GM03348 (cell line): Measurements from ENCODE around the gene SVOPL.
"Not testable (repeated sequence)": the region's sequence is repeated elsewhere in the genome, so short reads cannot be mapped to it uniquely, and the experiment has no call there.

Experiments used
- DNase-seq: peaks from one replicate; pipeline ENCODE4 v3.0.0; 2012; ENCODE audit warnings: low spot score

The SVOPL gene, protein sequence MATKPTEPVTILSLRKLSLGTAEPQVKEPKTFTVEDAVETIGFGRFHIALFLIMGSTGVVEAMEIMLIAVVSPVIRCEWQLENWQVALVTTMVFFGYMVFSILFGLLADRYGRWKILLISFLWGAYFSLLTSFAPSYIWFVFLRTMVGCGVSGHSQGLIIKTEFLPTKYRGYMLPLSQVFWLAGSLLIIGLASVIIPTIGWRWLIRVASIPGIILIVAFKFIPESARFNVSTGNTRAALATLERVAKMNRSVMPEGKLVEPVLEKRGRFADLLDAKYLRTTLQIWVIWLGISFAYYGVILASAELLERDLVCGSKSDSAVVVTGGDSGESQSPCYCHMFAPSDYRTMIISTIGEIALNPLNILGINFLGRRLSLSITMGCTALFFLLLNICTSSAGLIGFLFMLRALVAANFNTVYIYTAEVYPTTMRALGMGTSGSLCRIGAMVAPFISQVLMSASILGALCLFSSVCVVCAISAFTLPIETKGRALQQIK

DNA sequence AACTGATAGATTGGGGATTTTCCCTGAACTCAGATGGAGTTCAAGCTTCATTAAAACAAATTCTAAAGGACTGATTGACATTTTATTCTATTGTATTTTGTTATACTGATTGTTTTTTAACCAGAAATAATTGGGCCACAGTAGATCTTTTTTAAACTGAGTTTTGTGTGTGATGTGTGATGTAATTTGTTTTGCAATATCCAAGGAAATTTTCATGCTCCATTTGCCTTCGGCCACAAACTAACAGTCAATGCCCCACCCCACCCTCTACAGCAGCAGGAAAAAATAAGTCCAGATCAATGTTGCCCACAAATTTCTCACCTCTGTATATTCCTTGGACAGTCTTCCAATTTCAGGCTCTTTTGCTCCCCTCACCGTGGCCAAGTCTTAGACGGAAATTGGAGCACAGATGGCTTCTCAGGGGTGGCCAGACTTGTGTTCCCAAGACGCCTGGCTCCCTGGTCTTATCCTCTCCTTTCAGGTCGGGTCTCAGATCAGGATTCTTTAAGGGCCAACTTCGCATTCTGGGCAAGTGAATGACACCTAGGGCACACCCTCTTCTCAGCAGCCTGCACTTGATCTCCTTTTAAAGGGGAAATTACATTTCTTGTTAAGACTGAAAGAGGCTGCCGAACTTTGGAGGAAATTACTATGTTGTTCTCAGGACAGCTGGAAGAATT lies at the start of gene SVOPL:
SVOPL (minus strand) TSS at position 506 of the 680 bp plus-strand sequence. CDS start 22,317 bp downstream, outside the sequence.
- DNase-seq = no peak

- DNase-seq = no peak
Observed at GRCh38 chr7:138750473-138750872, 49.3 kb upstream of the SVOPL start.

GRCh38 chr7:138749960-138750359 lies 48.8 kb upstream of the SVOPL start:
- DNase-seq = no peak

GRCh38 chr7:138748666-138749065 lies 47.5 kb upstream of the SVOPL start:
- DNase-seq = no peak

DNA sequence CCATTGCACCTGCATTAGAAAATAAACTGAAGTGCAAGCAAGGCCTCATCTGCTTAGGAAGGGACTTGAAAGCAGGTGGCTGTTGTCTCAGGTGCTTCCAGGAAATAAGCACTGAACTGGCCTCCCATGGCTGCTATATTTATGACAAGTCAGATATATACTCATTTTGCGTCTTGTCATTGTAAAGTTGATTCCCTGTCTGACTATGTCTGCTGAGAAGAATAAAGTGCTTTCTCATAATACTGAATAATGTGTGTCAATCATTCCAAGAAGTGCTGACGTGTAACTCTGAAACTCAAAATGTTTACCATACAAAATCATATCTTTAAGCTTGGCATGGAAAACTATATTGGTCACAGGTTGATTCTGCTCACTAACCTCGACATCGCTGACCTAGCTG lies 44.9 kb upstream of the SVOPL start:
- DNase-seq = no peak

DNA sequence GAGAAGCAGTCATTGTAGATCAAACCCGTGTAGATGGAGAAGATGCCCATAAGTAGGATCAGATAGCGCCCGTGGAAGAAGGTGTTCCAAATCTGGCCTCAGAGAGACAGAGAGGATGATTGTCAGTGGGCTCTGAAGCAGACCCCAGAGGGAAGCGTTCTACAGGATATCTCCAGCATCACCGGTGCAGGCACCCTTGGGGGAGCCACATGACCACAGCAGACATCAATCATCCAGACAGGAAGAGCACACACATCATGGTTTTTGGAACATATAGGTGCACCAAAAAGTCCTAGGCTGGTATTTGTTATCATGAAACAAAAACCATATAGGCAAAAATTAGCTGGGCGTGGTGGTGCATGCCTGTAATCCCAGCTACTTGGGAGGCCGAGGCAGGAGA lies 44.0 kb upstream of the SVOPL start:
- no peak for DNase-seq

DNA sequence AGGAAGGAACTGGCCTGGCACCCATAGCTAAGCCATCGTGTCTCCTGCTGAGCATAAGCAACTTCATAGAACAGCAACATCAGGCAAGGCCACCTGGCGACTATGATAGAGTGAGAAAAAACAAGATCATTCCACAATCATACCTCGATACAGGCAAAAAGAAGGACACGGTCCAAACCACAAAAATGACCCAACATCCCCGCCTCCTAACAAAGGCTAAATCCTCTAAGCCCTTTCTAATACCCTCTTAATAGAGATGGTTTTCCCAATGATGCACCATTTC lies 40.2 kb upstream of the SVOPL start:
- DNase-seq = no peak

- no peak for DNase-seq
Observed at GRCh38 chr7:138739859-138740258, 38.7 kb upstream of the SVOPL start.

DNA sequence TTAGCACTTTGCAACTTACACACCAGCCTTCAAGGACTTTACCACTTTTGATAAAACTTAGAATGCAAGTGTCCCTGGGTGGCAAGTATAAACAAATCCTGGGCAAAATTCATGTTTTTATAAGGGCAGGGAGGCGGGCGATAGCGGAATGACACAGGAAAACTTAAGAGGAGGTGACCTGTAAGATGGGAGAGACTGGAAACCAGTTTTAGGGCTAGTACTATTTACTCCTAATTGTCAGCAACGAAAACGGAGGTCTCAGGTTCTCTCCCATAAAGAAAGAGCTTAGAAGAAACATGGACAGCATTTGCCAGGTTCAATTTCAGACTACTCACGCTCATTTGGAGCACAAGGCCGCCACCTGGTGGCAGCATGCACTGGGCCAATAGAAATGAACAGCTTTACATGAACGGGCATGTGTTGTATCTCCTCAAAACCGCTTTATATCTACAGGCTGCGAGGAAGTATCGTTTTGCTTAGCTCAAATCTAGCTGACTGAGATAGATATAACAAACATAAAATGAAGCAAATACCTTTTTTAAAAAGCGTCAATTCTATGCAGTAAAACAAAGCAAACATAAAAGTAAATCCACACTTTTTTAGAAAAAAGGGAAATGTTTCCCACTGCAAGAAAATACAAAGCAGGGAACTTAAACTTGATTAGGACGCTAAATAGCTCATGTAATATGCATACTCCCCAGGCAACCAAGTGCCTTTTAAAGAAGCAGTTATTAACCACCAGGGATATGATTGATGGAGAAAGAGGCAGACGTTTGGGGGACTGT lies 37.6 kb upstream of the SVOPL start:
- peak; percentile 78 for DNase-seq

DNA sequence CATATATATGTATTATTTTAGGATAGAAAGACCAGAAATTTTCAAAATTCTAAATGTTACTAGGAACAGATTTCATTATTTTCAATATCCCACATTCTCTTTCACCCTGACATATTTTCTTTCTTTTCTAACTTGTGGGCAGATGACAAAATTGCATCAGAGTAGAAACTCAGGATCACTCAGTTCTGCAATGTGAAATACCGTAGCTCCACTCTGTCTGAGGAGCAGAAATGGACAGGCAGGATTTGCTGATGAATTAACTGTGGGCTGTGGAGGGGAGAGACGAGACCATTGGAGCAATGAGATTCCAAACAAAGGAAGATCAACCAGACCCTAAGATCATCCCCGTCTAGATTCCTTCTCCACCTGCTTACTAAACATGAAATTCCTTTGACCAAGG lies 37.0 kb upstream of the SVOPL start:
- DNase-seq = no peak

DNA sequence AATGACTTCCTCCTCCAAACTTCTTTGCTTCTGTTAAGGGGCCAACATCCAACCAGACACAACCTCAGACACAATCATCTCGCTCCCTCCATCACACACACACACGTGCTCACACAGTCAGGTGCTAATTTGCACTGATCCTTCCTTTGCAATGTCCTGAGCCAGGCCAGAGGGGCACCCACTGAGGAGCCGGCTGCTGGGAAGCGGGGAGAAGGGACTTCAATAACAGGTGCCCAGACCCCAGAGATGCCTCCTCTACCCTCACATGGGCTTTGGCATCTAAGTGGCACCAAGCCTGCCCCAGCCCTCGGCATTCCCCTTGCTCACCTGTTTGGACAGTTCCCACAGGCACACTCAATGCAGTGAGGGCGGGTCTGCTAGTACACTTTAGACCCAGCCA lies 34.2 kb upstream of the SVOPL start:
- DNase-seq = no peak

DNA sequence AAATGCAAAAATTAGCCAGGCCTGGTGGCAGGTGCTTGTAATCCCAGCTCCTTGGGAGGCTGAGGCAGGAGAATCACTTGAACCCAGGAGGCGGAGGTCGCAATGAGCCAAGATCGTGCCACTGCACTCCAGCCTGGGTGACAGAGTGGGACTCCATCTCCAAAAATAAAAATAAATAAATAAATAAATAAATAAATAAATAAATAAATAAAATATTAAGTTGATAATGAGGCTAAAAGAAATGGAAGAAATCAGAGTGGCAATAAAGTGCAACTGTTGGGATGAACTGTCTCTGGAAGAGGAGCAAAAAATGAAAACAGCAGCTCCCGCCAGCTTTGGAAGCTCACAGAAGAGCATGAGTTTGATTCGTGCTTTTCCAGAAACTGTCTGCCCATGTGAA lies 30.6 kb upstream of the SVOPL start:
- DNase-seq = not testable (repeated sequence)

DNA sequence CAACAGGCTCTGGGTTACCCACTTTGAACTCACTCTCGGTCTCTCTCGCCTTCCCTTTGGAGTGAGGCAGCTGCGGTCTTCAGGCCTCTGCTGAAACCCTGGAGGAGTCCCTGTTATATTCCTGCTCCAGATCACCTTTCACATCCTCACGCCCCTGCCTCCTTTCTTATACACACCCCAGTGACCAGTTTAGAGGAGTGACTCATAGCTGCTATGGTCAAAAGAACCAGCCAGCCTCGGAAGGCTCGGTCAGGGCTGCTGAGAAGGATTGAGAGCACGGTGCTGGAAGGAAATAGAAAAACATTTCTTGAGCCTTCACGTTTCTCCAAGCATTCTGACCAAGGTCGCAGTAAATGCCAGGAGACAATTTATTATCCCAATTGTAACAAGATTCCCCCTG lies 28.3 kb upstream of the SVOPL start:
- DNase-seq = no peak

DNA sequence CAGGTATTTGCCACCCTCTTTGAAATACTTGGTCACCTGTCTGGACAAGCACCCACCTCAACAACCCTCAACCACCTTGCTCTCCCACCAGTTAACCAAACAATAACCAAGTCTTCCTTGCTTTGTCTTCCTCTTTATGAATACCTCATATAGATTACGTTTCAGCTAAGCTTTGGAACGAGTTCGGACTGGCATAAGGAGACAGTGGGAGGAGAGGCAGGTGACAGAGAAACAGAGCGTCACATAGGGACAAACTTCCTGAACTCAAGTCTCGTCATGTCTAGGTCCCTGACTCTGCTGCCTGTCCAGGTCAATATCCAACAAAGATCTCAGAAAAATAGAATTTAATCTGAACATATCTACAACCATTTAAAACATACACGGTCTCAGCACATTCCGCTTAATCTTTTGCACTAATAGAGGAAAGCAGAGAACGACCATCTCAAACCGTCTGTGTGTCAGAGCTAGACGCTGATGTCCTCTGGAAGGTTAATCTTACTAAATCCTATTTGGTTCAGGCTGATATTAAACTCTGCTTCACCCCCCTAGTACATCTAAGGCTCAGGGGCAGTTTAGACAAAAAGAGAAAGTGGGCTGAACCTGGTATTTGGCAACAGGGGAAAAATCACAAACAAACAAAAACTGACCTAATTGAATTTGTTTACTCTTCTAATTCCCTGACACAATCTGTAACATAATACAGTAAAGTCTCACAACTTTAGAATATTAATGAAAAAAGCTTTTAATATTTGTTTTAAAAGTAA lies 26.4 kb upstream of the SVOPL start:
- no peak for DNase-seq

GRCh38 chr7:138726288-138726687 lies 25.1 kb upstream of the SVOPL start:
- DNase-seq = no peak

DNA sequence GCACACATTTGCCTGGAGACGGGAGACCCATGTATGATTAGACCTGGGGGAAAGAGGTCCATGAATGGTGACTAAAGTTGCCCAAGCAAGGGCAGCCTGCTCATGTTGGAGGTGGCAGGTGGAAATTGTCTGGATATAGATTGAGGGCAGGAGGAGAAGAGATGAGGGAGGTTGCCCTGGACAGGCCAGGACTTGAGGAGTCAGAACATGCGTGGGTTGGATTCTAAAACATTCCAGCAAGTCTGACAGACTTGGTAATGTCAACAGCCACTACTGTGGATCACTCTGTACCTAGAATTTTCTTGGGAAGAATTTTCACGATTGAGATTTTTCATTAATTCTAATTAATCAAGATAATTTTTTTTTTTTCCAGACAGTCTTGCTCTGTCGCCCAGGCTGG lies 19.1 kb upstream of the SVOPL start:
- no peak for DNase-seq

DNA sequence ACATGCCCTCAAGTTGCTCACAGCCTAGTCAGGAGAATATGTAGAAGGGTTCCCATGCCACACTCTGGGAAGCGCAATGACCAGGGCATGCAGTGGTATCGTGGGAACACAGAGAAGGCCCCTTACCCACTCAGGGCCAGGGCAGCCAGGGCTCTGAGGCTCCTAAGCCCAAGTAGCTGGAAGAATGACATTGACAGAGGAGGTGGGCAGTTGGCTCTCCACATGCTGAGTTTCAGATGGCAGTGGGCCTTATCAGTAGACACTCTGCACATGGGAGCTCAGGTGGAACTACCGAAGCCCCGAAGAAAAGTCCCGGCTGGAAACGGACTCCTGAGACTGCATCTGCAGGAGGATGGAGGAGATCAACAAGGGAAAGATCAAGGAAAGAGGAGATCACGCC lies 15.7 kb upstream of the SVOPL start:
- DNase-seq = no peak

DNA sequence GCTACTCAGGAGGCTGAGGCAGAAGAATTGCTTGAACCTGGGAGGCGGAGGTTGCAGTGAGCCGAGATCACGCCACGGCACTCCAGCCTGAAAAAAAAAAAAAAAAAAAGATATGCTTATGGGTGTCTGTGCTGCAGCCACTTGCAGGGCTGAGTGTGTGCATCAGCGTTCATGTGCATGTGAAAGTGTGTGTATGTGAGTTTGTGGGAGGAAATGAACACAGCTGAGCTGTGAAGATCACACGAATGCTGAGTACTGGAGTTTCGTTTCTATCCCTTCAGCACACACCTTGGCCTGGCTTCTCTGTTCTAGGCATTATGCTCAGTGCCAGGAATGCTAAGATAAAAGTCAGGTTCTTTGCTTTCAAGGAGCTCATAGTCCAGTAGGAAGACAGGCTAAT lies 12.0 kb upstream of the SVOPL start:
- DNase-seq = no peak

DNA sequence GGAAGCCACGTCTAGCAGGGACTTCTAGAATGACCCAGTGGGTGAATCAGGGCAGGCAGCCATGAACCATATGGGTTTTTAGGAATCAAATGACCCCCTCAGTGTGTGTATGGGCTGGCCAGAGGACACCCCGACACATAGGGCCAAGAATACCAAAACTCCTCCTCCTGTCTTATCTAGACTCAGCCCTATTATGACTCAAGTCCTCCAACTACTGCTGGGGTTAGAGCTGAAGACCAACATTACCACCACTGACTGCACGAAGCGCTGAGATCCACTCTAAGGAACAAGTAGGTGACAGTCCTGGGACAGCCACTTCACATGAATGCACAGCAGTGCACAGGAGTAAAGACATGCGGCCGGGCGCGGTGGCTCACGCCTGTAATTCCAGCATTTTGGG lies 11.5 kb upstream of the SVOPL start:
- no peak for DNase-seq

- DNase-seq = no peak
Observed at GRCh38 chr7:138710536-138711385, 9.6 kb upstream of the SVOPL start.

DNA sequence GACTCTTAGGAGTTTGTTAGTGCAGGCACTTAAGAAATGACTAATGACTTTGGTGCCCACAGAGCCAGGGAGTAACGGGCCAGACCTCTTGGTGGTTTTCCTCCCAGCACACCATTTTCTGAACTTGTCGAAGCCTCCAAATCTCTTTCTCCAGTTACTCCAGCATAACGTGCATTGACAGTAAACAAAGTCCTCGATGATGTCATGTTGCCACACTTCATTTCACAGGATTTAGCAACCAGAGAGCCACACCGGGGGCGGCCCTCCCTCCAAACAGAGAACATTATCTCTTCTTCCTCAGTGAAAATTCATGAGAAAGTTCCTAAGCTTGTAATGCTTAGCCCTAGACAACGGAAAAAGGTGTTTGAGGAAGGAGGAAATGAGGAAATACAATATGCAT lies 4.0 kb upstream of the SVOPL start:
- no peak for DNase-seq
